GM23338 (cell line): ENCODE results near the gene ARL15. TPM values are rescaled to one million over a fixed set of nuclear protein-coding genes. Genes with fewer than 3 reads are reported as not detected.

ENCODE experiments used
- ATAC-seq: fragments of 200-7000 bp; cut with Tn5 transposase; 3 replicates; pipeline ENCODE4 v1.9.1; 2020
- DNase-seq: peaks from one replicate; pipeline ENCODE4 v3.0.0-alpha.2; 2015; ENCODE audit warnings: low spot score
- H2AFZ ChIP-seq: fragments of 200-600 bp; sonication (generic); 2 replicates; pipeline ENCODE4 v1.8.0; 2016; ENCODE audit warnings: antibody characterized with exemption, mild to moderate bottlenecking, moderate library complexity
- H3F3A ChIP-seq: fragments of 200-600 bp; sonication (generic); replicated peaks from 2 replicates; pipeline ENCODE4 v1.8.0; 2017; ENCODE audit warnings: antibody characterized with exemption, mixed run types, low read depth
- H3K27ac ChIP-seq: fragments of 200-600 bp; sonication (generic); 2 replicates; pipeline ENCODE4 v1.6.1; 2016; ENCODE audit warnings: low read depth
- H3K27me3 ChIP-seq: fragments of 200-600 bp; sonication (generic); 2 replicates; pipeline ENCODE4 v1.8.0; 2016; ENCODE audit warnings: mild to moderate bottlenecking, mixed run types, moderate library complexity; ENCODE audit not compliant: insufficient read depth
- H3K36me3 ChIP-seq: fragments of 200-600 bp; sonication (generic); 2 replicates; pipeline ENCODE4 v1.8.0; 2016; ENCODE audit warnings: mild to moderate bottlenecking; ENCODE audit not compliant: insufficient read depth
- H3K4me1 ChIP-seq: fragments of 200-600 bp; sonication (generic); 2 replicates; pipeline ENCODE4 v1.8.0; 2016; ENCODE audit warnings: mild to moderate bottlenecking, moderate library complexity; ENCODE audit not compliant: insufficient read depth
- H3K4me2 ChIP-seq: fragments of 200-600 bp; sonication (generic); 2 replicates; pipeline ENCODE4 v1.7.1; 2017; ENCODE audit warnings: mixed run types
- H3K4me3 ChIP-seq: fragments of 200-600 bp; sonication (generic); 2 replicates; pipeline ENCODE4 v1.6.1; 2016; ENCODE audit warnings: mixed run types
- H3K79me2 ChIP-seq: fragments of 200-600 bp; sonication (generic); replicated peaks from 2 replicates; pipeline ENCODE4 v1.8.0; 2017; ENCODE audit warnings: mild to moderate bottlenecking; ENCODE audit not compliant: insufficient read depth
- H3K9me2 ChIP-seq: fragments of 200-600 bp; sonication (generic); 2 replicates; pipeline ENCODE4 v1.8.0; 2017; ENCODE audit not compliant: insufficient read depth
- H4K20me1 ChIP-seq: fragments of 200-600 bp; sonication (generic); replicated peaks from 2 replicates; pipeline ENCODE4 v1.8.0; 2017; ENCODE audit warnings: mild to moderate bottlenecking; ENCODE audit not compliant: insufficient read depth
- H3K27ac Mint-ChIP-seq: 2 replicates; pipeline ENCODE4 v1.8.0; 2020; ENCODE audit warnings: inconsistent platforms, mild to moderate bottlenecking, moderate library complexity, mixed read lengths
- H3K27me3 Mint-ChIP-seq: 3 replicates; pipeline ENCODE4 v1.8.0; 2022; ENCODE audit warnings: low read depth, mild to moderate bottlenecking, moderate library complexity, mixed read lengths, inconsistent platforms; ENCODE audit not compliant: insufficient read depth, poor library complexity
- H3K36me3 Mint-ChIP-seq: 3 replicates; pipeline ENCODE4 v1.8.0; 2021; ENCODE audit warnings: low read depth, mild to moderate bottlenecking, inconsistent platforms, moderate library complexity, mixed read lengths
- H3K4me1 Mint-ChIP-seq: 3 replicates; pipeline ENCODE4 v1.8.0; 2020; ENCODE audit warnings: mild to moderate bottlenecking, inconsistent platforms, mixed read lengths
- H3K4me3 Mint-ChIP-seq: 3 replicates; pipeline ENCODE4 v1.8.0; 2021; ENCODE audit warnings: moderate library complexity, mild to moderate bottlenecking, inconsistent platforms, mixed read lengths
- H3K9me3 Mint-ChIP-seq: 3 replicates; pipeline ENCODE4 v1.8.0; 2020; ENCODE audit warnings: moderate library complexity, mild to moderate bottlenecking, inconsistent platforms, mixed read lengths
- CREB1 ChIP-seq: fragments of 250-450 bp; sonication (Bioruptor Pico); IDR thresholded peaks from 2 replicates; pipeline ENCODE4 v1.5.0; 2020; ENCODE audit warnings: low read depth, mild to moderate bottlenecking, moderate library complexity
- EZH2phosphoT487 ChIP-seq: fragments of 200-600 bp; sonication (generic); IDR thresholded peaks from one replicate; pipeline ENCODE4 v1.8.1; 2018; ENCODE audit warnings: antibody characterized with exemption; ENCODE audit not compliant: unreplicated experiment
- JUNB ChIP-seq: IDR thresholded peaks from one replicate; pipeline ENCODE4 v1.6.1; 2016; ENCODE audit warnings: antibody characterized with exemption; ENCODE audit not compliant: unreplicated experiment
- POLR2AphosphoS5 ChIP-seq: IDR thresholded peaks from 2 replicates; pipeline ENCODE4 v1.6.1; 2016; ENCODE audit warnings: antibody characterized with exemption, low read depth
- REST ChIP-seq: IDR thresholded peaks from one replicate; pipeline ENCODE4 v1.6.1; 2018; ENCODE audit warnings: antibody characterized with exemption; ENCODE audit not compliant: unreplicated experiment
- ZNF331 ChIP-seq: fragments of 250-450 bp; sonication (Bioruptor Pico); IDR thresholded peaks from 2 replicates; pipeline ENCODE4 v1.5.0; 2020; ENCODE audit warnings: low read depth, mild to moderate bottlenecking, moderate library complexity
- ZNF462 ChIP-seq: fragments of 250-450 bp; sonication (Bioruptor Pico); IDR thresholded peaks from 2 replicates; pipeline ENCODE4 v1.5.0; 2020; ENCODE audit warnings: mild to moderate bottlenecking, moderate library complexity
- polyA plus RNA-seq: library from polyadenylated mRNA; unstranded; fragments of >200 nt; fragmentation: Nextera tagmentation; extraction: Ambion mirVana; gene quantifications from 2 replicates; pipeline ENCODE4 v1.2.1, GENCODE V29; 2016
- total RNA-seq: library from RNA; depleted of rRNA; stranded (reverse); fragments of >200 nt; shearing (Covaris generic); gene quantifications from 2 replicates; pipeline ENCODE4 v1.2.3, GENCODE V29; 2014
- TF ChIP-seq, protein P1 (sequence below), 2 experiments: fragments of 200-600 bp in 1 of 2; sonication (generic) in 1 of 2; conservative IDR thresholded peaks; 2 replicates each; pipeline versions ENCODE4 v1.5.1 to v1.6.1; 2016 to 2017; ENCODE audit warnings: antibody characterized with exemption in 2 of 2, low read depth in 2 of 2, mild to moderate bottlenecking in 2 of 2, moderate library complexity in 1 of 2

Gene ARL15
- total and polyA plus RNA-seq, 2 experiments from 2014 or later, result 13.0 to 54.0 TPM

DNA sequence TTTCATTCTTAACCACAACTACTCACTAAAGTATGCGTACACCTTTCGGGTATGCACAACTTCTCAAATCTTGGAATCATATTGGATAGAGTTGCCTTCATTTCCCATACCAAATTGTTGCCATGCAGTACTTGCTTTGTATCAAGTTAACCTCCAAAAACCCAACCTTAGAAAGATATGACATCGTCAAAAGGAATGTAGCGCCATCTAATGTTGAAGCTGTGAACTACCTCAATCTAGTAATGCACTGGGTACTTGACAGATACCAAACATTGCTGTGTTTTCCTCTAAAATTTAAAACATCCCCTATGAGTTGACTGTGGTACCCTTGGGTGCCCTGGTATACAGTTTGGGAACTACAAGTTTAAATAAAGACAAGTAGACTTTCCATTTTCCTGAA lies 318.4 kb downstream of the ARL15 start:
- TF ChIP-seq, protein P1, sequence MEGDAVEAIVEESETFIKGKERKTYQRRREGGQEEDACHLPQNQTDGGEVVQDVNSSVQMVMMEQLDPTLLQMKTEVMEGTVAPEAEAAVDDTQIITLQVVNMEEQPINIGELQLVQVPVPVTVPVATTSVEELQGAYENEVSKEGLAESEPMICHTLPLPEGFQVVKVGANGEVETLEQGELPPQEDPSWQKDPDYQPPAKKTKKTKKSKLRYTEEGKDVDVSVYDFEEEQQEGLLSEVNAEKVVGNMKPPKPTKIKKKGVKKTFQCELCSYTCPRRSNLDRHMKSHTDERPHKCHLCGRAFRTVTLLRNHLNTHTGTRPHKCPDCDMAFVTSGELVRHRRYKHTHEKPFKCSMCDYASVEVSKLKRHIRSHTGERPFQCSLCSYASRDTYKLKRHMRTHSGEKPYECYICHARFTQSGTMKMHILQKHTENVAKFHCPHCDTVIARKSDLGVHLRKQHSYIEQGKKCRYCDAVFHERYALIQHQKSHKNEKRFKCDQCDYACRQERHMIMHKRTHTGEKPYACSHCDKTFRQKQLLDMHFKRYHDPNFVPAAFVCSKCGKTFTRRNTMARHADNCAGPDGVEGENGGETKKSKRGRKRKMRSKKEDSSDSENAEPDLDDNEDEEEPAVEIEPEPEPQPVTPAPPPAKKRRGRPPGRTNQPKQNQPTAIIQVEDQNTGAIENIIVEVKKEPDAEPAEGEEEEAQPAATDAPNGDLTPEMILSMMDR (conservative IDR thresholded peaks at IDR 0.05; ENCODE audit: low read depth in 2 of 2), result peak; percentile 71 to 86
- no peak for TF ChIP-seq POLR2AphosphoS5
- no peak for TF ChIP-seq ZNF331
- TF ChIP-seq CREB1 (CRISPR knock-in tag), result no peak
- no peak for TF ChIP-seq JUNB
- TF ChIP-seq ZNF462 (CRISPR knock-in tag), result no peak
- no peak for TF ChIP-seq EZH2phosphoT487
- no peak for TF ChIP-seq REST
- no peaks in the 10 kb centered on the region for H3K9me3 Mint-ChIP-seq
- no peak overlapping the region for H3K4me3 ChIP-seq

More for the DNA sequence above, 318.4 kb downstream of the ARL15 start:
- no peaks in the 10 kb centered on the region for H3K36me3 ChIP-seq
- DNase-seq (peak; percentile 71), ATAC-seq (no peak; the same call in 2 of the 3 replicates)
- H3K27ac ChIP-seq, result no peak overlapping the region
- no peak overlapping the region for H3K4me2 ChIP-seq
- no peaks in the 10 kb centered on the region for H3F3A ChIP-seq
- Mint-ChIP-seq H3K4me3 (no peak overlapping the region), H3K4me1 (peaks cover 24% of the 10 kb centered on the region), H3K27ac (no peak overlapping the region), H3K27me3 (no peaks in the 10 kb centered on the region), H3K36me3 (no peaks in the 10 kb centered on the region)
- H3K9me2 ChIP-seq, result no peaks in the 10 kb centered on the region
- peaks cover 29% of the 10 kb centered on the region for H3K4me1 ChIP-seq
- H4K20me1 ChIP-seq, result no peaks in the 10 kb centered on the region
- no peak overlapping the region for H2AFZ ChIP-seq
- H3K79me2 ChIP-seq, result no peaks in the 10 kb centered on the region
- H3K27me3 ChIP-seq, result no peaks in the 10 kb centered on the region
